Cortex of kidney (tissue), 1 donor: ENCODE results near the gene TRIM7.
"Not testable (repeated sequence)": the region's sequence is repeated elsewhere in the genome, so short reads cannot be mapped to it uniquely, and the experiment has no call there.

Source experiments
- DNase-seq: peaks from one replicate; lab custom pipeline; 2025; lab: John Stamatoyannopoulos, UW

The TRIM7 gene

DNA sequence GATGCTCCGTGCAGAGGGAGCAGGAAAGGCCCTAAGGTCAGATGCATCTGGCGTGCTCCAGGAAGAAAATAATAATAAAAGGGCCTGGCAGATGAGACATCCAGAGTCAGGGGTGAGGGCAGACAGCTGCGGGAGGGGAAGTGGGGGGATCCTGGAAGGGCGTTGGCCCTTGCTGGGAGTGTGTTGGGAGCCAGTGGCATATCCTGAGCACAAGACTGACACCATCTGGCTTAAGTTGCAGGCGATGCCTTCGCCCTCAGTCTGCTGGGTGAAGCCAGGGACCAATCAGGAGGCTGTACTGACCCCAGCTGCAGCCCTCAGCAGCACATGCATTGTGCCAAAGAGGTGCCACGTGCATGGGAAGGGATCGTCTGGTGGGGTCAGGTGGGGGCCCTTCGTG lies 53.9 kb downstream of the TRIM7 start:
- DNase-seq: no peak

DNA sequence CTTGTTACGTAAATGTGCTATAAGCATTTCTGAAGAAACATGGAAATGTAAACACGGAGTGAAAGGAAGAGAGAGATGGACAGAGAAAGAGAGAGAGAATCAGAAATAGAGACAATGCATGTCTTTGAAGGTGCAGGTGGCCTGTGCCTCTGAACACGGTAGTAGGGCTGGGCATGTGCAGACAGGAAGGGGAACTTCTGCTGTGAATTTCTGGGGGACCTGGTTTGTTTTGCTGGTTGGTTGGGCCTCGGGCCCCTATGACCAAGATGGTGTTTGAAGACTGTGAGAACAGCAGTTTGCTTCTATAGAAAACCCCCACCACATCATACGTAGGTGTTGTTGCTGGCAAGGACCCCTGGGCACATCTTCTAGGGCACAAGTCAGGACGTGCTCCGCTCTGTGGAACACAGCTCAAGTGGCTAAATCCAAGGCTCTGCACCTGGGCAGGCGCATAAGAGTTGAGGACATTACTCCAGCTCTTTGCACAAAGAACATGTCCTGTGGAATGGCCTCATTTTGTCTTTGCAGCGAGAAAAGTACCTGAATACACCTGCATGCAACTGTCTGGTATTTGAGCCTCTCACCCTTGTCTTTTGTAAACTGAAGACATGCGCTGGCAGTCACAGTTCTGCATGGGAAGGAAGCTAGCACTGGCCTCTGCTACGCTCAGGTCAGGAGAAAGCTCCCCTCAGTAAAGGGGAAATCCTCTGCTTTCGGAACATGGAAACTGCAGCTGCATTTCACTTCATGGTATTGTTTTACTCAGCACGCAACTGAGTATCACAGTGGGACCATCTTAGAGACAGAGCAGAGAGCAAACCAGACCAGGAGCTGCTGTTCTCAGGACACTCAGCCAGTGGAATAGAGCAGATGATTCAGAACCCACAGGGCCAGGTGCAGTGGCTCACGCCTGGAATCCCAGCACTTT lies 54.9 kb downstream of the TRIM7 start:
- no peak for DNase-seq

- DNase-seq: no peak
Measured at GRCh38 chr5:181149355-181149754, 55.6 kb downstream of the TRIM7 start.

DNA sequence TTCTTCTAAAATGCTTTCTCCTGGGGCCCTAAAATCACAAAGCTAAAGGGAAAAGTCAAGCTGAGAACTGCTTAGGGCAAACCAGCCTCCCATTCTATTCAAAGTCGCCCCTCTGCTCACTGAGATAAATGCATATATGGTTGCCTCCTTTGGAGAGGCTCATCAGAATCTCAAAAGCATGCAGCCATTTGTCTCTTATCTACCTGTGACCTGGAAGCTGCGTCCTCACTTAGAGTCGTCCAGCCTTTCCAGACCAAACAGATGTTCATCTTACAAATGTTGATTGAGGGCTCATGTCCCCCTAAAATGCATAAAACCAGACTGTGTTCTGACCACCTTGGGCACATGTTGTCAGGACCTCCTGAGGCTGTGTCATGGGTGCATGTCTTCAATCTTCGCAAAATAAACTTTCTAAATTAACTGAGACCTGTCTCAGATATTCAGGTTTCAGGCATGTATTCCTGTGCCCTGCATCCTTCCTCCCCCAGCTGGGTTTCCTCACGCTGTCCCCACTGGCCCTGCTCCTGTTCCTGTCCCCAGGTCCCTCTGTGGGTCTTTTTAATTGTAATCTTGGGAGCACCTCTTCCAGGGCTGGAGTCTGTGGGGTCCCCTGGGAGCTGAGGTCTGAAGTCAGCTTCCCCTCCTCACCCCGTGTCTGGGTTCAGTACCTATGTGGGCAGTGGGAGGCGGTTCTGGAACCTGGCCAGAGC lies 57.9 kb downstream of the TRIM7 start, which contains the start of gene OR2V2:
TSS of gene OR2V2 (plus strand) at position 660 of the 710 bp plus-strand sequence. CDS start 7,357 bp downstream, outside the sequence.
- not testable (repeated sequence) for DNase-seq

- no peak for DNase-seq
Measured at GRCh38 chr5:181145133-181145532, 59.9 kb downstream of the TRIM7 start.
